GM19025 (cell line): Measurements from ENCODE around the gene SMIM21.

Experiments used
- ATAC-seq: cut with Tn5 transposase; IDR thresholded peaks from one replicate; pipeline ENCODE4 v1.9.1; 2021; ENCODE audit warnings: mild to moderate bottlenecking, low read depth, moderate library complexity; ENCODE audit not compliant: unreplicated experiment

Gene SMIM21

DNA sequence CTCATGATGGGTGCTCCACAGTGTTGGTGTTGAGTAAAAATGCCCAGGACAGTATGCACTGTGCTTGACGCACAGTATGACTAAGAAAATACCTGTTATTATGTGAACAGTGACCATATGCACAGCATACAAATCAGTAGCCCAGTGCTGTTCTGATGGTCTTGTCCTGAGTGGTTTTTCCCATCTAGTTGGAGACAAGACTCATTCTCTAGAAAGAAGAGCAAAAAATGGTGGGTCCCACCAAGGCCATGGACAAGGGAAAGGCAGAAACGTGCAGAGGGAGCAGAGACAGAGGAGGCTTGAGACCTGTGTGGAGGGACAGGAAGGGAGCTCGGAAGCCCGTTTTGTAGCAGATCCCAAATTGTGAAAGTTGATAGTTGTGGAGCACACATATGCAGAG, 987 bp upstream of the SMIM21 start:
- no peak for ATAC-seq

DNA sequence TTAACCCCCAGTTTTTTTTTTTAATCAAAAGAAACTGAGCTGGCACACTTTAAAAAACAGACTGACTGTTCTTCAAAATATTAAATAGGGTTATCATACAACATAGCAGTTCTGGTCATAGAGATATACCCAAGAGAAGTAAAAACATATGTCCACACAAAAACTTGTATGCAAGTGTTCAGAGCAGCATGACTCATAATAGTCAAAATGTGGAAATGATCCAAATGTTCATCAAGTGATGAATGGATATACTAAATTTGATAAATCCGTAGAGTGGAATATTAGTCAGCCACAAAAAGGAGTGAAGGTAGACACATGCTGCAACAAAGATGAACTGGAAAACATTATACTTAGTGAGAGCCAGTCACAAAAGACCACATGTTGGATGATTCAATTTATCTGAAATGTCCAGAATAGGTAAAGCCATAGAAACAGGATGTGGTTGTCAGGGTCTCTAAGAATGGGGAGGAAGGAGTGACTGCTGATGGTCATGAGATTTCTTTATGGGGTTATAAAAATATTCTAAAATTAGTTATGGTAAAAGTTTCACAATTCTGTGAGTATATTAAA, 5.1 kb downstream of the SMIM21 start:
- ATAC-seq: no peak

DNA sequence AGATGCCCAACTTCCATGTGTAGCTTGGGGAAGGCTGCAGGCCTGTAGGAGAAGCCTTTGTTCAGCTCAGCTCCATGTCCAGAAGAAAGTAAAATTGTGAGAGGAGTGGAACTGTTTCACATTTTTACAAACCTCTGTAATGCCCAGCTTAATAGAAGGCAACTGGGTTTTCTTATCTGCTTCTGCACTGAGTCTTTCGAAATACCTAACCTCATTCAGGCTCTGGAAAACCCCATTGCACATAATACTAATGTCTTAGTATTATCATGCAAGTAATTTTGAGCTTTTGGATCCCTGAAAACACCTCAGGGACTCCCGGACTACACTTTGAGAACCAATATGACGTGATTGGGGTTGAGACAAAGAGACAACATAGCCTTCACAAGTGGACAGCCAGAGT, 5.8 kb downstream of the SMIM21 start:
- no peak for ATAC-seq

GRCh38 chr18:75418293-75419005, 9.1 kb downstream of the SMIM21 start:
- no peak for ATAC-seq

DNA sequence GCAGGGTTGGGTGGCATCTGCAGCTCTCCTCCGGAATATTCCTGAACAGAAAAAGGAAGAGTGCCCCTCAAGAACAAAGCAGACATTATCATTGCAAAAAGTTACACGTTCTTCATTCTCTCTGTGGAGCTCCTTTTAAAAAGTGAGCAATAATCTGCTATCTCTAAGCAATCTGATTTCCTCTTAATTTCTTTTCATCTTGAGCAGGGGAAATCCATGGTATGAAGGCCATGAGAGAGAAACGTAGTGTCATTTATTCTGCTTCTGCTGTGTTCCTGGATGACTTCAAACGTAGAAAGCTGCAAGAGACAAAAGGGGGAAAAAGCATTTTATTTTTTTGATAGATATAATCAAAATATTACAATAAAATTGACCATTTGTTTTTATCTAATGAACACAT, 16.9 kb downstream of the SMIM21 start:
- ATAC-seq: no peak

GRCh38 chr18:75409806-75410205, 17.7 kb downstream of the SMIM21 start:
- no peak for ATAC-seq

GRCh38 chr18:75408554-75409506, 18.7 kb downstream of the SMIM21 start:
- no peak for ATAC-seq

GRCh38 chr18:75407468-75408437, 19.8 kb downstream of the SMIM21 start:
- no peak for ATAC-seq

GRCh38 chr18:75406491-75407445, 20.7 kb downstream of the SMIM21 start:
- ATAC-seq: no peak

DNA sequence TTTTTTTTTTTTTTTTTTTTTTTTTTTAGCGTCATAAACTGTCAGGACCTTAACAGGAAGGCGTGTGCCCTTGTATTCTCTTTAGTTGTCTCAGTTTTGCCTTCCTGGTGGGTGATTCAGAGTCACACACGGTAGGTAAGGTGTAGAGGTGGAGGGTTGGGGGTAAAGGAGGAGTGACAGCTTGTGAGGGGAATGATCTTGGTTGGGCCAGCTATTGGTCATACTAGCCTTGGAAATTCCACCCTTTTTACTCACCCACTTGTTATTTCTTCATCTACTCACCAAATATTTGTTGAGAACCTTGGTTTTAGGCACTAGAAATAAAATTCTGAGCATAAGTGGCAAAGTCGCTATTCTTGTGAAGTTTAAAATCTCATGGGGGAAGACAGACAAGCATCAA, 22.2 kb downstream of the SMIM21 start:
- ATAC-seq: no peak

- no peak for ATAC-seq
Measured at GRCh38 chr18:75400366-75400765, 27.1 kb downstream of the SMIM21 start.

DNA sequence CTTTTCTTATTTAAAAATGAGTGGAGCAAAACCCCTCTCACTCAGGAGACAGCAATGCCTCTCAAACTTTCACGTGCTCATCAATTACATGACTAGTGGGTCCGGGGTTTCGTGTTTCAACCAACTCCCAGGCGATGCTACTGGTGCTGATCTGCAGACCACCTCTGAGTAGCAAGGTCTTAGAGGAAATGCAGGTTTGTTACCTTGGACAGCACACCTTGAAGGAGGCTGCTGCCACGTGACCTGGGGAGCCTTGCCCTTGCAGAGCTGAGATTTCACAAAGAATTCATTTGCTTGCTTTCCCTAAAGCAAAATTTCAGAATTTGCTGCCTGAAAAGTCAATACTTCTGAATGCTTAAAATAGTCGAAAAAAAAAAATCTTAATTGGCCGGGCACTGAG, 32.4 kb downstream of the SMIM21 start:
- ATAC-seq: no peak

DNA sequence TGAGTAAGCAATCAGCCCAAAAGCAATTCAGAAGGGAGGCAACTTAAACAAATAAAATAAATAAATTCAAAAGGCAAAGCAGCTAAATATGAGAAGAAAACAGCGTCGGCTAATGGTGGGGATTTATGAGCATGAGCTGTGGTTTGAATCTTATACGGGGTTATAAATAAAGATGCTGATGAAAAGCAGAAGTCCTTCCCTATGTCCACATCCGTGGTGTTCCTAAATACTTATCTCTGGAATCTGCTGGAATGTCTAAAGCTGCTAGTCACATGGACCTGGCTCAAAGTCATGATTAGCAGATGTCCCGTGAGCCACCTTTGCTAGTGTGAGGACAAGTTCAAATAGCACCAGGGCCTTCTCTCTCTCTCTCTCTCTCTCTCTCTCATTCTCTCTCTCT, 33.8 kb downstream of the SMIM21 start:
- ATAC-seq: no peak

DNA sequence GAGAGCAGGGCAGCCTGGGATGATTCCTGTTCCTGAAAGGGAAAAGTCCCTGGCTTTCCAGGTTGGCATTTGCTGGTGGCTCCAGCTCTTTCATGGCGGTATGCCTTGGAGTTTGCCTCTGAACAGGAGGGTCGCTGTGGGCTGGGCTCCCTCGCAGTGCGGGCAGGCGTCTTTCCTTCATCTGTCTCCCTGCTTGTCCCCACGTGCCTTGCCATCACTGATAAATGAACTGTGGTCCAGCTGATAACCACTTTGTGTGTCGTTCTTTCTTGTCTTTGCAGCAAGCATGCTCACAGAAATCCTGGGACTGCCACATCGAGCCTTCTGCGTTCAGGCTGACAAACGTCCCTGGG, 35.3 kb downstream of the SMIM21 start:
- ATAC-seq: no peak

GRCh38 chr18:75391279-75392225, 36.0 kb downstream of the SMIM21 start:
- no peak for ATAC-seq

- no peak for ATAC-seq
Measured at GRCh38 chr18:75390854-75391253, 36.6 kb downstream of the SMIM21 start.

DNA sequence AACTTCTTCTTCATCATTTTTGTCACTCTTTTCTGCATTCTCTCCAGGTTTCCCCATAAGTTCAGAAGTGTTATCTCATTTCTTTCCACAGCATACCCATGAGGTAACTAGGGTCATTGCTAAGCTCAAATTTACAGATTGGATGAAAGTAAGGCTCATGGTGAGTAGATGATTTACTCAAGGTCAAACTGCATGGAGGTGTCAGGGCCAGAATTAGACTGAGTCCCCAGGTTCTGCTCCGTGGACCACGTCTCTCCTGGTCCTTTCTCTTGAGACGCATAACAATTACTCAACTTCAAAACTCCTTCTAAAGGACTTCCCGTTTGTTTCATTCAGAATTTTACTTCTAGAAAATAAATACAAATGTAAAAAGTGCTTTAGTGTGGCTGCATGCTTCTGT, 43.4 kb downstream of the SMIM21 start:
- no peak for ATAC-seq
